ENCODE data around the gene HSD3B7. TPM values are rescaled to one million over a fixed set of nuclear protein-coding genes. Genes with fewer than 3 reads are reported as not detected.

Gene HSD3B7
- total and polyA plus RNA-seq, 2 of the 4 experiments (the other 2 are of a cell fraction), result 8.5 to 11.3 TPM

- no peak for TF ChIP-seq ELK1 (IDR thresholded peaks at IDR 0.05; ENCODE audit: borderline replicate concordance, low read depth, low read length)
These were observed 36.0 kb upstream of the HSD3B7 start, which contains the start of gene ORAI3 (continued) for GRCh38 chr16:30948667-30949649.
